Measurements from ENCODE around the gene CBX2.
A peak's percentile ranks its signal among the peaks of the same experiment; 100 is the strongest.

Gene CBX2

DNA sequence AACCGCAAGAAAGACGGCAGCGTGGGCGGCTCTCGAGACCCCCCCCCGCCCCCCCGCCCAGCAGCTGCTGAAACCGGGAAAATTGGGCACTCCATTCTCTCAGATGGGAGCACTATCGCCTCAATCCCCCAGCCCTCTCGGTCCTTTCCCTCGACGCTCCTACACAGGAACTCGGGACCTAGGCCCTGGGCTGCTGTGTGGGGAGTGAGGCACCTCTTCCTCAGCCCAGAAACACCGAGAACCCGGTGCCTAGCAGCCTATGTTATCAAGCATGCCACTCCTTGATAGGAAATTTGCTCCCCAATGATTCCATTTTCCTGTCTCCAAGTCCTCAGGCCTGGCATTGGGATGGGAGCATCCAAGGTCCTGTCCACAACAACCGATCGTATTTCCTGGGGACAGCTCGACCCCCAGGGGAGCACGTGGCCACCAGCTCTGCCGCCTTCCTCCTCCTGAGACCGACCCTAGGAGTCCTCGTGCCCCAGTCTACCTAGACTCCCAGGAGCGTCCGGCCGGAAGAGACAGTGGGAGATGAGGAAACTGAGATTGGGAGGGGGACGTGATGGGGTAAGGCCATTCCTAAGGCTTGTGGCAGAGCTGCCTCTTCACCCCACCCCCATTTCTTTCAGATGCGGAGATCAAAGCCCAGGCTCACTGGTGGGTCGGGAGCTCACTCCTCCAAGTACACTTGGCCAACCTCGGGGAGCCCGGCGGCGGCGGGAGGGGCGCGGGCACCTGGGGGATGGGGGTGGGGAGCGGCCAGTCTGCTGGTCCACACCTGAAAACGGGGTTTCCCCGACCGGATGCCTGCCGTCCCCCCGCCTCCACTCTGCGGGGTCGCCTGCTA lies 36.4 kb downstream of the CBX2 start:
- no peak for DNase-seq

DNA sequence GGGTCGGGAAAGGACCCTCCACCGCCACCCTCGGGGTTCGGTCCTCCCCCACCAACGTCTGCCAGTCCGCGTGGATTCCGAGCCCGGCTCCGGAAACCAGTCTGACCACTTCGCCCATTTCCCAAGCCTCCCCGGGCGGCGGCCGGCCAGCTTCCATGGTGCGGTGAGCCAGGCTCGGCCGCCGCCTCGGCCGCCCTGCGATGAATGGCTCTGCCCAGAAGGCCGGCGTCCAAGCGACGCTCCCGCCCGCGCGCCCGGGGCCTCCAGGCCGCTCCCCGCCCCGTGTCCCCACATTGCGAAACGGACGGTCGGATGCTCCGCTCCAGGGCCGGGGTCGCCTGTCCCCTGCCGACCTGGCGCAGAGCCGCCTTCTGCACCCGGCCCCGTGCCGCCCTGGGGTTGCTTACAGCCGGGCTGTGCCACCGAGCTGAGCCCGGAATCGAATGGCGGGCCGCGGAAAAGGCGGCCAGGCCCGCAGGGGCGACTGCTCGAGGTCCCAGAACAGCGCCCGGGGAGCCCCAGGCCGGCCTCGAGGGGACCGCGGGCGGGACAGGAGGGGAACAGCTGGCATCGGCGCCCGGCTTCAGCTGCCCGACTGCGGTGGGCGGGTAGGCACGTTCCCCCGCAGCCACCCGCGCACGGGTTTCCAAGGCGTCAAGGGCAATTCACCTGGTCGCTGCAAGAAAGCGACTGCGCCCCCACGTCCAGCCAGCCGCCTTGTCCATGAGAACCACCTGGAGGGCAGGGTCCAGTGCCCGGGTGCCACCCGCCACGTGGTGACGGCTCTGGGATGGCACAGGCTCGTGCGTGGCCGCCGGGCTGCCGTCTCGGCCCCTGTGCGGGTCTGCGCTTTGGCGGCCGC lies 37.3 kb downstream of the CBX2 start:
- no peak for DNase-seq

DNA sequence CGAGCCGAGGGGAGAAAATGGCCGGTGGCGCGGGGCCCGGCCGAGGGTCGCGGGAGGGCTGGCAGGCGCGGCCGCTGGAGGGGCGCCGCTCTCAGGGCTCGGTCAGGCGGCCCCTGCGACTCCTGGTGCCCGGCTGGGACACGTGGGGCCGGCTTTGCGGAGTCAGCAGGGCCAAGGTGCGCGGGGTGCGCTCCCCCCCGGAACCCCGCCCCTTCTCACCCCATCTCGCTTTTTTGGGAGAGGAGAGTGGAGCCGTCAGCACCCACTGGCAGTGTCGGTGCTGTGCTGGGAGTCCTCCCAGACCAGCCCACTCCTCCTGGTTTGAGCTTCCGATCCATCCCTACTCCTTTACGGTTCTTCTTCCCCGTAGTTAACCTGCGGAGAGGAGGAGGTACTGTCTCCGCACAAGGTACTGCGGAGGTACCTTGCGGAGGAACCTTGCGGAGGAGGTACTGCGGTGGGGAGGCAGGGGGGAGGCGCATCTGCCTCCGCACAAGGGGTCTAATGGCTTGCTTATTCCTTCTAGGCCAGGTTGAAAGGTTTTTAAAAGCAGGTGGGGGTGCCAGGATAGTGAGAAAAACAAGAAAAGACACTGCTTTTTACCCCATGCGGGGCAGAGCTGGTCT lies 38.0 kb downstream of the CBX2 start:
- DNase-seq: no peak

DNA sequence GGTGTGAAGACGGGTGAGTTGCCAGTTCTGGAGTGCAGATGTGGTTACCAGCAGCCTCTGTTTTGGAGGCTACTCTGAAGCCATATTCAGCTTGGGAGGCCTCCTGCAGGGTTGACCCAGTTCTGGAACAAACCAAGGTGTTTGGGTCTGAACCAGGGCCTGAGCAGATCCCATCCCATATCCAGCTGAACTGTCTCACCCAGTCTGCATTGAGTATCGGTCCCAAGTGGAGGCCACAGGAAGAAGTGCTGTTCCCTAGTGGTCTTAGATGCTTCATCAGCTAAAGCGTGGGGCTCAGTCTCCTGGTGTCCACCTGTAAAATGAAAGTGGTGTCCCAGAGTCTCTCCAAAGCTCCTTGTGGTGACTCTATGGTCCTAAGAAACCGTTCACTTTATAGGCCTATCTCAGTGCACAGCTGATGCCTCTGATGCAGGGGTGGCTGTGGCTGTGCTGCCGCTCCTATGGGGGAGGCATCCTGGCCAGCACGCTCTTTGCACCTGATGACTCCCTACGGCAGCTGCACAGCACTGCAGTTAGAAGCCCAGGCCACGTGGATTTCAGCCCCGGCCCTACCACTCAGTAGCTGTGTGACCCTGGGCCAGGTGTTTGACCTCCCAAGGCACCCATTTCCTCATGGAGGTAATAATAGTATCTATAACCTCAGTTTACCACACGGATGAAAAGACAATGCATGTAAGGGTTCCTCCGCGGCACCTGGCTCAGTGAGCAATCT lies 40.2 kb downstream of the CBX2 start:
- no peak for DNase-seq

DNA sequence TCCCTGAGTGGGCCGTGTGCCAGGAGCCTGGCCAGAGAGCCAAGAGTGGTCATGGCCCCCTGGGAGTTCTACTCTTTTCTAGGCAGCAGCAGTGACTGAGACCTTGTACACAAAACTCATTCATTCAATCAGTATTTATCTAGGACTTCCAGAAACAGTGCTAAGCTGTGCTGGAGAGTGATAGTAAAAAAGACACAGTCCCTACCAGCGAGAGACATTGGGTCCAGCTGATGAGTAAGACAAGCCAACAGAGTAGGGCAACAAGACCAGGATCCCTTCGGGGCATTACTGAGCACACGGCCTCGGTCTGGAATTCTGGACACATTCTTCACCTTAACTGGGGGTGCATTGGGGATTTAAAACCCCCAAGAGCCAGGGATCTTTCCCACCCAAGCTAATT lies 41.1 kb downstream of the CBX2 start:
- no peak for DNase-seq

DNA sequence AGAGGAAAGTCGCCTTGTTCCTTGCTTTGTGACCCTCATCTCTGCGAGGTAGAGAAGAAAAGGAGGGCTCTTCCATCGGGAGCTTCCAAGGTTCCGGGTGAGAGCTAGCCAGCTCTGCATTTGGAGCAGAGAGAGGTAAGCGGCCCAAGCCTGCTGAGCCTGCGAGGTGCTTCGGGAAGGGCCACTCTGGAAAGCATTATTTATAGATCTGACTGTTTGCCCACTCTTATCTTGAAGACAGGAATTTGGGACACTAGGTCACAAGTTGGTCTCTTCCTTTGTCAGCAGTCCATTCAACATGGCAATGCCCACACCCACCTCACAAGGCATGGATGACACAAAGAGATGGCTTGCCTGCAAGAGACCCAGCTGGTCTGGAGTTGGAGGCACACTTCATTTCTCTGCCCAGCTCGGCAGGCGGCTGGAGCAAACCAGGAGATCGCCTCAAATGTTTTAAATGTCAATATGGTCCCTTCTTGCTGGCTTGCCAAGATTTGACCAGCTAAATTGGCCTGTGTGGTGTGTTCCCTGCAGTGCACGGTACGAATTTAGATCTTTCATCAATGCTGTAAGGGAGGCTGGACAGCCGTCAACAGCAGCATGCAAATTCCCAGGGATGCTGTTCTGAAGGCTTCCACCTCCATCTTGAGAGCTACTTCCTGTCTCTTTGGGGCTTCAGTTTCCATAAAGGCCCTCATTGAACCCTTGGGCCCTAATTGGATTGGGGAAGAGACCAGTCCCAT lies 41.8 kb downstream of the CBX2 start:
- DNase-seq: no peak

DNA sequence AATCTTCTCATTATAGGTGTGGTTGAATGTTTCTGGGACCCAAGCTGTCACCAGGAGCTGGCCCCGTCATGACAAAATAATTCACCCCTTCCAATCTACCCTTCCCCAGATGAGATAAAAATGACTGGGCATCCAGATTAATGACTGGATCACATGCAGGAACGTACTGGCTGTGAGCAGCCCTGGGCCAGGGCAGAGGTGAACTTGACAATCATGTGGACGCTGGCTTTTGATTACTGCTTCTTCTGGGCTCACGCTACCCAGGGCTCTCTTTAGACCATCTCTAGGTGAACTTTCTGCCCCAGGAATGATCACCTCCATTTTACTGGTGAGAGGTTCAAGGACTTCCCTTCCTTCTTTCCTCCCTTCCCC lies 43.0 kb downstream of the CBX2 start:
- no peak for DNase-seq

DNA sequence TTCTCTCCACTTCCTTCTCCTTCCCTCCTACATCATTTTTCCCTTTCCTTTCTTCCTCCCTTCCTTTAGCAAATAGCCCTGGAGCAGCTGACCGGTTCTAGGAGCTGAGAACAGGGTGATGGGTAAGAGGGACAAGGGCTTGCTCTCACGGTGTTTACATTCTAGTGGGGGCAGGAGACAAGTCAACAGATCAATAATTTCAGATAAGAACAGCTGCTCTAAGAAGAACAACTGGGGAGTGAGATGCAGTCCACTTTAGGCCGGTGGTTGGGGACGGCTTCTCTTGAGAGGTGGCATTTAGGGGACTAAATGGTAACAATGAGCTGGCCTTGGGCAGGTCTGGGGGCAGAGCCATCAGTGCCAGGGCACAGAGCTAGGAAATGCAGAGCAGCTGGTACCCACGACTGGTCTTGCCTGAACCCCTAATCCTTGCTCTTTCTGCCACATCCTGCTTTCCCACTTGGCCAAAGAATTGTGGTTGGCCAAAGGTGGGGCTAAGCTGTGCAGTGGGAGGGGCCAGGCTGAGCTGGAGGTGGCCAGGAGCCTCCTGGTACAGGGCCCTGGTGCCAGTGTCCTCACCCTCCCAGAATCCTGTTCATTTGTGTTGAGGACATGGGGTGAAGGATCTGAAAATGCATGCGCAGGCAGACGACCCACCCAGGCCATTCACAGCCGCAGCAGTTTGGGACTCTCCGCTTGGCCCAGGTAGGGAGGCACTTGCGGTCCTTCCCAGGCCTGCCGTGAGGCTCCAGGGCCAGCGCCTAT lies 43.6 kb downstream of the CBX2 start:
- DNase-seq: no peak

DNA sequence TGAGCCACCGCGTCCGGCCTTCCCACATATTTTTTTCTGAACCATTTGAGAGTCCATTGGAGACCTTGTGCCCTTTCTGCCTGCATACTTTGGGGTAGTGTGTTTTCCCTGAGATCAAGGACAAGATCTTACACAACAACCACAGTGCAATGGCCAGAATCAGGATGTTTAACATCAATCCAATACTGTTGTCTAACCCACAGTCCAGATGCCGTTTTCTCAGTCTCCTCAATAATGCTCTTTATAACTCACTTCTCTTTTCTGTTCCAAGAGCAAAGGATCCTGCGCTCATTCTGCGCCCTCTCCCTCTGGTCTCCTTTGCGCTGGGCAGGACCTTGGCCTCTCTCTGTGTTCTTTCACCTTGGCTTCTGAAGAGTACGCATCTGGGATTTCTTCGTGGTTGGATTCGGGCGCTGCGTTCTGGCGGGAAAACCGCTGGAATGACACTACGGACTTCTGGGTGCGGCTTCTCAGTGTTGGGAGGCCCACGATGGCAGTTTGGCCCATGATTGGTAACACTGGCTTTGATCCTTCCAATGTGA lies 44.7 kb downstream of the CBX2 start:
- no peak for DNase-seq

DNA sequence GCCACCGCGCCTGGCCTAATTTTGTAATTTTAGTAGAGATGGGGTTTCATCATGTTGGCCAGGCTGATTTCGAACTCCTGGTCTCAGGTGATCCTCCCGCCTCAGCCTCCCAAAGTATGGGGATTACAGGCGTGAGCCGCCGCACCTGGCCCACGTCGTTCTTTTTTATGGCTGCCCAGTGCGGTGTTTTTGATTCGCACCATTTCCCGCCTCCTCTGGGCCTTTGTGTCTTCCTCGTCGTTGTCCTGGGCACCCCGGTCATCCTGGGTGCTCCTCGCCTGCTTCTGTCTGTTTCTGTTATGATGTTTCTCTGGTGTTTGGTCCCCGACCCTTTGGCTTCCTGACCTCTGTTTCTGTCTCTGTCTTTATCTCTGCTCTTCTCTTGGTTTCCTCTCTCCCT lies 46.3 kb downstream of the CBX2 start:
- no peak for DNase-seq

DNA sequence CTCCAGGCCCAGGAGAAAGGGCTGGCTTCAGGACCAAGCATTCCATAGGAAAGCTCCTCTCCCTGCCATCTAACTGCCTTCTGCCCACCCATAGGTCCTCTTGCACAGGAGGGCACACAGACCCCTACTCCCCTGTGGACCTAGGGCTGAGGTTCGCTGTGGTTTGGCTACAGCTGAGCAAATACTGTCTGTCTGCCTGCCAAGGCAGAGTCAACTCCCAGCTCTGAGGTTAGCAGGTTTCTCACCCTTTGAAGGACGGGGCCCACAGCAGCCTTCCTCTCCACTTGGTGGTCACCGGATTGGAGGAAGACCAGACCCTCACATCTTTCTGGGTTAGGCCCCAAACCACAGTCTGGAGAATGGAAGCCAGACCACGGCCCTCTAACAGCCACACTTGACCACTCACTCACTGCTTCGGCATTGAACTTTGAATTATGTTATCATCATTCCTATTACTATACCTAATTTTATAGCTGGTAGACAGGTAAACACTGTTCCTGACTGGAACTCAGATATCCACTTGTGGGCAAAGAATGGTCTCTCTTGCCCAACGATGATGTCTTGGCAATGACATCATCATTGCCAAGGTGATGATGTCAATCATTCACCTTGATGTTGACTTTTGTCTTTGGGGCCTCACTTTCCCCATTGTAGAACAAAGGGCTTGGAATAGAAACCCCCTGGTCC lies 47.1 kb downstream of the CBX2 start:
- no peak for DNase-seq

DNA sequence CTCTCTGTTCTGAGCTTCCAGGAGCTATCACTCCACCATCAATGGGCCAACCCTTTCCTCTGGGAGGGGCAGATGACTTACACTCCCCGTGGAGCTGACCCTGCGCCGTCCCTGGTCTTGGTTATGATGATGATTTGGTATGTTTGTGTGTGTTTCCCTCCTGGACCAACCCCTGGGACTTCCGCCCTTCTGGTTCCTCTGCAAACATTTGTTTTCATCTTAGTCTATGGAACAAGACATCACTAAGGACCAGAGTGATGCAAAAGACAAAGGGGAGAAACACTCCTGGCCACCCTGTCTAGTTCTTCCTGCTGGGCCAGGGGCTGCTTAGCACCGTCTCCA lies 47.6 kb downstream of the CBX2 start:
- DNase-seq: no peak

DNA sequence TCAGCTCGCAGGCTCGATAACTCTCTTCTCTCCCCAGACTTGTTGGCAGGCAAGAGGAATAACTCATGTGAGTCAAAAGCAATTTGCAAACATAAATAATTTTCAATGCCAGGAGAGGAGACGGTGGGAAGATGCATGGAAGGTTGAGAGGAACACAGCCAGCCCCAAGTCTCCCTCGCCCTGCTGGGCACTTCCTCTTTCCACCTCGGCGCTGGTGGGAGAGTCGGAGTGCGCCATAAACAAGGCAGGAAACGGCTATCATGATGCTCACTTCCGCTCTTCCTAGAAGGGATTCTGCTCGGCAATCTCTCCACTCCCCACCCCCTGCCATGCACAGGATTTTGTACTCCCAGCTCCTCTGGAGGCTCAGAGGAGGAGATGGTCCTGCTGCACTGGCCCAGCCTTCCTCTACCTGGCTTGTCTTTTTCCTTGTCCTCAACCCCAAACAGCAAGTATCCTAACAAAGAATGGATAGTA lies 48.3 kb downstream of the CBX2 start:
- peak; percentile 62 for DNase-seq

DNA sequence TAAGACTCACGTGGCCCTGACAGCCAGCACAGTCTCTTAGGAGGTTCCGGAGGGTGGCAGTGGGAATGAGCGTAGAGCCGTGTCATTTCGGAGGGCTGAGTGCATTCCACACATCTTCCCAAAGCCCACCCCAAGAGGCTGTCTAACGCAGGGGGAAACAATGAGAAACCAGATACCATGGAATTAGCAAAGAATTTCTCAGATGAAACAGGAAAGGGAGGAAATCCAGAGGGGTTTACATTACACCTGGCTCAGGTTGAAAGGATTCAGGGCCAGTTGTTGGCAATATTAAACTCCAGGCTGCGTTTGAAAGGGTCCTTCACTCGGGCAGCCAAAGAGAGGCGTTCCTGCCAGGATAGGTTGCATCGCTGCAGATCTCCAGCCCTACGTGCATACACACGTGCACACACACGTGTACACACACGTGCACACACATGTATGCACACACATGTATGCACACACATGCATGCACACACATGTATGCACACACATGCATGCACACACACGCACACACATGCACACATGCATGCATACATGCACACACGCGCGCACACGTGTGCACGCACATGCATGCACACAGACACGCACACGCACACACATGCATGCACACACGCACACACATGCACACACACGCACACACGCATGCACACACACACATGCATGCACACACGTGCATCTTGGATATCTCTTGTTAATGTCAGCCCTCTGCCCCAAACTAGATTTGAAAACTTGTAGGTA lies 49.1 kb downstream of the CBX2 start:
- DNase-seq: no peak

DNA sequence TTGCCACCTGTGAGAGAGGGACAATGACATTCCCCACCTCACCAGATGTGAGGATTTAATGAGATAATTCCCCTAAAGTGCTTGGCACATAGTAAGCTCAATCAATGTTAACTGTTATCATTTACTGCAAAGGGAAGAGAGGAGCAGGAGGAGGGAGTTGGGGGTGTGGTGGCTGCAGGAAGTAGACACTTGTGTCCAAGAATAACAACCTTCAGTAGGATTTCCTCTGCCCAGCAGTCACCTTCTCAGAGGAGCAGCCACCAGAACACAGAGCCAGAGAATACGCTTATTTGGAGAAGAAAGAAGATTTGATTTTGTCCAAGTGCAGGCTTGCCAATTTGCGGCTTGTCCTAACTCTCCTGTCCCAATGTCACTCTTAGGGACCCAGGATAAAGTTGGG lies 51.1 kb downstream of the CBX2 start:
- peak; percentile 27 for DNase-seq

DNA sequence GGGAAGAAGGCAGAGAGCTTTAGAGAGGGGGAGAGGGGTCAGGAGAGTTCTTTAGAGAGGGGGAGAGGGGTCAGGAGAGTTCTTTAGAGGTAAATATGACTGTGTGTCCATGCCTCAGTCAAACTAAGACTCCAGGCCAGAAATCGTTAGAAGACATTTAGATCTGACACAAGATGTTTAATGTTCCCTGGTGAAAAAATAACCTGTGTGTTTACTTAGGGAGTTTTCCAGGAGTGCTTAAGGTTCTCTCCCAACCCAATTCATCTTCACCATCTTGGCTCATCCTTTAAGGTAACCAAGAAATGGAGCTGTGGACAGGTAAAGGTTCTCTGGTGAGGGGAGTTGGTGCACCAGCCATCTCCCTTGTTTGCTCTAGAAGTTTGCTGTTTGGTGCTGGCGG lies 51.5 kb downstream of the CBX2 start:
- DNase-seq: no peak

DNA sequence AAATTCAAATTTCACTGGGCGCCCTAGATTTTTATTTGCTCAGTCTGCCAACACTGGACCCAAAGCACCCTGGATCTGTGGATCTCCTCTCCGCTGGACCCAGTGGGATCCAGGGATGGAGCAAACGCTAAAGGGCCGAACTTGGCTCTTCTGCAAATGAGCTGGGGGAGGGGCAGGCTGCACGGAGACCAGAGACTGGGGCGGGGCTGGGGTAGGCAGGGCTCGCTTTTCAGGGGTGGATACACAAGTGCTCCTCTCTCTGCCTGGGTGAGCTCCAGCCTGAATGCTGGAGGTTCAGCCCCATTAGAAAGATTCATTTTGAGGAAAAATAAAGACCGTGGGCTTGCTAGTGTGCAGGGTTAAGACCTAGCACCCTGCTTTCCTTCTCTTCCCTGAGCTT lies 52.4 kb downstream of the CBX2 start:
- DNase-seq: no peak

DNA sequence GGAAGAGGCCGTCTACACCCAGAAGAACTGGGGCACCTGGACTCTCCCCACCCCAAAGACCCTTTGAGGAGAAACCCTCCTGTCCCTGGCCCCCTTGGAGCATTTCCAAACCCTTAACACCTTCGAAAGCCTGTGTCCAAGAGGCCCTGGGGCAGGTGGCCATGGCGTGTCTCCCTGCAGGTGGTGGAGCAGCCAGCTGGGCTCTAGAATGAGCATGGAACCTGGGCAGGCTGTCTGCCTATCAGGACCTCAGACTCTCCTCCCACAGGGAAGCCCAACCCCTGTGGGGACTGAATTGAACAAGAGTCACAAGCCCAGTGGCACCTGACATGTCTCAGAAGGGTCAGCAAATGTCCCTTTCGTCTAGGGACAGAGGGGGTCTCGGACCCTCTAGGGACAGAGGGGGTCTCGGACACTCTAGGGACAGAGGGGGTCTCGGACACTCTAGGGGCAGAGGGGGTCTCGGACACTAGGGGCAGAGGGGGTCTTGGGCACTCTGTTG lies 52.9 kb downstream of the CBX2 start:
- no peak for DNase-seq

Data from GF-D8 (cell line).